SK-N-SH (cell line): ENCODE results near the gene MTHFD1L. TPM values are rescaled to one million over a fixed set of nuclear protein-coding genes. Genes with fewer than 3 reads are reported as not detected.

ENCODE experiments used
- CTCF ChIA-PET: fragments of 300-600, 350-600 bp; formaldehyde crosslinking; extraction: SDS; loops from one replicate; lab custom pipeline; 2021; lab: Yijun Ruan, JAX
- POLR2A ChIA-PET: fragments of 350-600 bp; sonication (Branson Sonifier 250); formaldehyde crosslinking; extraction: SDS; loops from one replicate; lab custom pipeline; 2020; ENCODE audit warnings: antibody characterized with exemption, inconsistent platforms; lab: Yijun Ruan, JAX
- DNase-seq: peaks from one replicate; pipeline ENCODE4 v3.0.0; 2012
- H2AFZ ChIP-seq: fragments of 200-600 bp; sonication (generic); 2 replicates; pipeline ENCODE4 v1.8.1; 2016; ENCODE audit warnings: antibody characterized with exemption, mild to moderate bottlenecking, low read depth
- H3F3A ChIP-seq: fragments of 200-600 bp; sonication (generic); replicated peaks from 2 replicates; pipeline ENCODE3; 2016; ENCODE audit warnings: antibody characterized with exemption, mild to moderate bottlenecking; ENCODE audit not compliant: insufficient read depth
- H3K27ac ChIP-seq, 2 experiments: fragments of 200-500 bp in 1 of 2; fragments of 200-600 bp in 1 of 2; sonication (Bioruptor generic) in 1 of 2; sonication (generic), shearing (Covaris generic) in 1 of 2; 2 replicates each; pipeline versions ENCODE4 v1.5.1 to v1.6.1; 2014 to 2016; ENCODE audit warnings: low read depth in 2 of 2, inconsistent platforms in 1 of 2, low read length in 1 of 2, mild to moderate bottlenecking in 1 of 2, mixed read lengths in 1 of 2
- H3K27me3 ChIP-seq: fragments of 200-600 bp; sonication (generic), shearing (Covaris generic); 2 replicates; pipeline ENCODE4 v1.6.1; 2016; ENCODE audit warnings: mixed run types; ENCODE audit not compliant: insufficient read depth
- H3K36me3 ChIP-seq, 2 experiments: fragments of 200-500 bp in 1 of 2; fragments of 200-600 bp in 1 of 2; sonication (Bioruptor generic) in 1 of 2; sonication (generic) in 1 of 2; replicated peaks in 1 of 2; 2 replicates each; pipeline versions ENCODE3 to v1.5.1; 2014 to 2016; ENCODE audit warnings: low read length in 1 of 2, mild to moderate bottlenecking in 1 of 2; ENCODE audit not compliant: insufficient read depth in 2 of 2, control insufficient read depth in 1 of 2
- H3K4me1 ChIP-seq, 2 experiments: fragments of 200-500 bp in 1 of 2; fragments of 200-600 bp in 1 of 2; sonication (Bioruptor generic) in 1 of 2; sonication (generic), shearing (Covaris generic) in 1 of 2; 2 replicates each; pipeline versions ENCODE4 v1.5.1 to v1.6.1; 2014 to 2016; ENCODE audit warnings: low read depth in 1 of 2, low read length in 1 of 2, mixed run types in 1 of 2; ENCODE audit not compliant: insufficient read depth in 2 of 2, control insufficient read depth in 1 of 2
- H3K4me2 ChIP-seq: fragments of 200-600 bp; sonication (generic), shearing (Covaris generic); 2 replicates; pipeline ENCODE4 v1.6.1; 2017; ENCODE audit warnings: mixed run types
- H3K4me3 ChIP-seq, 2 experiments: fragments of 200-500 bp in 1 of 2; fragments of 200-600 bp in 1 of 2; sonication (Bioruptor generic) in 1 of 2; sonication (generic), shearing (Covaris generic) in 1 of 2; 2 replicates each; pipeline versions ENCODE4 v1.5.1 to v1.8.1; 2014 to 2016; ENCODE audit warnings: low read depth in 2 of 2, inconsistent platforms in 1 of 2, low read length in 1 of 2, mild to moderate bottlenecking in 1 of 2, mixed read lengths in 1 of 2, moderate library complexity in 1 of 2
- H3K79me2 ChIP-seq: fragments of 200-600 bp; sonication (generic); 2 replicates; pipeline ENCODE4 v1.8.1; 2017; ENCODE audit warnings: mild to moderate bottlenecking; ENCODE audit not compliant: insufficient read depth
- H3K9ac ChIP-seq: fragments of 200-600 bp; sonication (generic); 2 replicates; pipeline ENCODE4 v1.6.1; 2017; ENCODE audit warnings: mixed run types
- H3K9me2 ChIP-seq: fragments of 200-600 bp; sonication (generic); 2 replicates; pipeline ENCODE4 v1.6.1; 2017; ENCODE audit warnings: mixed run types
- H3K9me3 ChIP-seq: fragments of 200-600 bp; sonication (generic); 2 replicates; pipeline ENCODE4 v1.6.1; 2017; ENCODE audit warnings: mixed run types, mild to moderate bottlenecking, moderate library complexity
- H4K20me1 ChIP-seq: fragments of 200-600 bp; sonication (generic); 2 replicates; pipeline ENCODE4 v1.6.1; 2017; ENCODE audit warnings: mild to moderate bottlenecking, mixed run types; ENCODE audit not compliant: insufficient read depth
- ELF1 ChIP-seq: IDR thresholded peaks from 2 replicates; pipeline ENCODE4 v1.4.0; 2012
- FOSL2 ChIP-seq: IDR thresholded peaks from 2 replicates; pipeline ENCODE4 v1.4.0; 2012; ENCODE audit warnings: low read depth, mild to moderate bottlenecking, moderate library complexity, borderline replicate concordance
- FOXM1 ChIP-seq: IDR thresholded peaks from 2 replicates; pipeline ENCODE4 v1.4.0; 2012; ENCODE audit warnings: low read depth, mild to moderate bottlenecking
- JUND ChIP-seq: IDR thresholded peaks from 2 replicates; pipeline ENCODE4 v1.4.0; 2012
- MAX ChIP-seq: IDR thresholded peaks from 2 replicates; pipeline ENCODE4 v1.4.0; 2012; ENCODE audit warnings: low read depth
- MEF2A ChIP-seq: IDR thresholded peaks from 2 replicates; pipeline ENCODE4 v1.4.0; 2012; ENCODE audit warnings: low read depth, borderline replicate concordance
- PBX3 ChIP-seq: IDR thresholded peaks from 2 replicates; pipeline ENCODE4; 2012
- POLR2AphosphoS5 ChIP-seq: IDR thresholded peaks from 2 replicates; pipeline ENCODE4 v1.6.1; 2012; ENCODE audit warnings: low read depth, low read length
- RCOR1 ChIP-seq: fragments of 150-350 bp; IDR thresholded peaks from 2 replicates; pipeline ENCODE4 v1.6.1; 2017; ENCODE audit warnings: antibody characterized with exemption, low read length
- RFX5 ChIP-seq: IDR thresholded peaks from 2 replicates; pipeline ENCODE4 v1.6.1; 2012; ENCODE audit warnings: mild to moderate bottlenecking, improper control_type of control experiment, low read length
- RXRA ChIP-seq: IDR thresholded peaks from 2 replicates; pipeline ENCODE4 v1.4.0; 2012; ENCODE audit warnings: low read depth, mild to moderate bottlenecking, borderline replicate concordance
- SMC3 ChIP-seq: IDR thresholded peaks from 2 replicates; pipeline ENCODE4 v1.6.1; 2012; ENCODE audit warnings: low read depth, low read length, improper control_type of control experiment
- TCF12 ChIP-seq: IDR thresholded peaks from 2 replicates; pipeline ENCODE4 v1.4.0; 2012
- USF2 ChIP-seq: fragments of 150-350 bp; IDR thresholded peaks from 2 replicates; pipeline ENCODE4 v1.6.1; 2017; ENCODE audit warnings: antibody characterized with exemption, low read length, low read depth, borderline replicate concordance
- ZBTB33 ChIP-seq: IDR thresholded peaks from 2 replicates; pipeline ENCODE4 v1.4.0; 2012; ENCODE audit warnings: low read depth, borderline replicate concordance
- WGBS: methylation state at CpG from one replicate; pipeline ENCODE4 v1.1.6; 2017; ENCODE audit warnings: low lambda C conversion rate; 5-methylcytosine and 5-hydroxymethylcytosine counted together
- polyA plus RNA-seq, 3 experiments: library from polyadenylated mRNA; depleted of rRNA; stranded (reverse); fragments of >200 nt; gene quantifications; 2 replicates each; pipeline ENCODE4 v1.2.3, GENCODE V29; 2012
- TF ChIP-seq, protein P1 (sequence below): IDR thresholded peaks from 2 replicates; pipeline ENCODE4 v1.6.1; 2012; ENCODE audit warnings: mild to moderate bottlenecking, low read depth, low read length, moderate library complexity

MTHFD1L gene
- polyA plus RNA-seq, 1 of the 3 experiments (the other 2 are of a cell fraction) = 37.0 TPM

DNA sequence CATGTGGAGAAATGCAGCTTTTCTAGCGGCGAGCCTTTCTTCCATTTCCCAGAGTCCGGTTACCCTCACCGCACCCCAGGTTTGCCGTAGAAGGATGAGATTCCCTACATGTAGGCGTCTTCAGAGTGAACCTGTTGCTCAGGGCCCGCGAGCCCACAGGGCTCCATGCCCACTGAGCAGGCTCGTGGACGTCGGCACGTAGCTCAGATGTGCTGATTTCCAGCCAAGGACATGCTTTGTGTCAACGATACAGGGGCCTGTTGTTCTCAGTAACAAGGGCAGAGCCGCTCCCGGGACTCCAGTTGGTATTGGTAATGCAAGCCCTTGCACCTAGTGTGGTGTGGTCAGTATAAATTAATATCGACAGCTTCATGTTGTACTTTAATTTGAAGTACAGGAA lies 159.6 kb downstream of the MTHFD1L start (continued):
- TF ChIP-seq, protein P1, sequence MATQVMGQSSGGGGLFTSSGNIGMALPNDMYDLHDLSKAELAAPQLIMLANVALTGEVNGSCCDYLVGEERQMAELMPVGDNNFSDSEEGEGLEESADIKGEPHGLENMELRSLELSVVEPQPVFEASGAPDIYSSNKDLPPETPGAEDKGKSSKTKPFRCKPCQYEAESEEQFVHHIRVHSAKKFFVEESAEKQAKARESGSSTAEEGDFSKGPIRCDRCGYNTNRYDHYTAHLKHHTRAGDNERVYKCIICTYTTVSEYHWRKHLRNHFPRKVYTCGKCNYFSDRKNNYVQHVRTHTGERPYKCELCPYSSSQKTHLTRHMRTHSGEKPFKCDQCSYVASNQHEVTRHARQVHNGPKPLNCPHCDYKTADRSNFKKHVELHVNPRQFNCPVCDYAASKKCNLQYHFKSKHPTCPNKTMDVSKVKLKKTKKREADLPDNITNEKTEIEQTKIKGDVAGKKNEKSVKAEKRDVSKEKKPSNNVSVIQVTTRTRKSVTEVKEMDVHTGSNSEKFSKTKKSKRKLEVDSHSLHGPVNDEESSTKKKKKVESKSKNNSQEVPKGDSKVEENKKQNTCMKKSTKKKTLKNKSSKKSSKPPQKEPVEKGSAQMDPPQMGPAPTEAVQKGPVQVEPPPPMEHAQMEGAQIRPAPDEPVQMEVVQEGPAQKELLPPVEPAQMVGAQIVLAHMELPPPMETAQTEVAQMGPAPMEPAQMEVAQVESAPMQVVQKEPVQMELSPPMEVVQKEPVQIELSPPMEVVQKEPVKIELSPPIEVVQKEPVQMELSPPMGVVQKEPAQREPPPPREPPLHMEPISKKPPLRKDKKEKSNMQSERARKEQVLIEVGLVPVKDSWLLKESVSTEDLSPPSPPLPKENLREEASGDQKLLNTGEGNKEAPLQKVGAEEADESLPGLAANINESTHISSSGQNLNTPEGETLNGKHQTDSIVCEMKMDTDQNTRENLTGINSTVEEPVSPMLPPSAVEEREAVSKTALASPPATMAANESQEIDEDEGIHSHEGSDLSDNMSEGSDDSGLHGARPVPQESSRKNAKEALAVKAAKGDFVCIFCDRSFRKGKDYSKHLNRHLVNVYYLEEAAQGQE = no peak
- TF ChIP-seq FOXM1 (no peak), ZBTB33 (no peak), SMC3 (no peak), ELF1 (no peak), RXRA (no peak), RFX5 (no peak)
- TF ChIP-seq, all 33 proteins: peak for 0

GRCh38 chr6:151026041-151026663 lies 160.7 kb downstream of the MTHFD1L start:
- POLR2A ChIA-PET = no interaction called here

More at GRCh38 chr6:151026041-151026663, 160.7 kb downstream of the MTHFD1L start:
- H3F3A ChIP-seq = no peaks in the 10 kb centered on the region
- DNase-seq = no peak
- peaks cover 24 to 30% of the 10 kb centered on the region in 2 experiments for H3K36me3 ChIP-seq
- H3K9ac ChIP-seq = no peak overlapping the region
- no peak overlapping the region for H3K4me2 ChIP-seq
- no peaks in the 10 kb centered on the region for H3K27me3 ChIP-seq
- H2AFZ ChIP-seq = no peak overlapping the region
- H3K9me2 ChIP-seq = no peaks in the 10 kb centered on the region
- TF ChIP-seq POLR2AphosphoS5 (no peak), ZBTB33 (no peak), MAX (no peak), USF2 (no peak), FOSL2 (no peak), MEF2A (no peak), RCOR1 (no peak), TCF12 (no peak), PBX3 (no peak), JUND (no peak)
- 87% methylated on average over 4 of the region's 4 CpGs for WGBS
- no peaks in the 10 kb centered on the region for H3K79me2 ChIP-seq
- no peak overlapping the region for H3K4me3 ChIP-seq
- no peaks in the 10 kb centered on the region for H3K9me3 ChIP-seq
- CTCF ChIA-PET = interaction anchor here (0.6 to 4.8 kb wide), 4 partner anchors 11 to 298 kb away, joined by 3 to 30 read pairs (median 8); no protein-coding TSS in a partner anchor
- no peaks in the 10 kb centered on the region for H3K4me1 ChIP-seq
- 0 out of 4 replicates have a peak overlapping the region, but pooled peaks of 1 of the 2 experiments have one; percentile 7 for H3K27ac ChIP-seq
- H4K20me1 ChIP-seq = no peaks in the 10 kb centered on the region
